ENCODE measurements around the gene KCNMB1.
"Not testable (repeated sequence)": the region's sequence is repeated elsewhere in the genome, so short reads cannot be mapped to it uniquely, and the experiment has no call there.

Gene KCNMB1

GRCh38 chr5:170376526-170376925 lies 12.6 kb downstream of the KCNMB1 start:
- not testable (repeated sequence) for DNase-seq; H3K36me3 Mint-ChIP-seq (ENCODE audit: low read depth); H3K9me3 Mint-ChIP-seq; H3K4me1 Mint-ChIP-seq (ENCODE audit: low read depth); H3K27ac Mint-ChIP-seq; H3K4me3 Mint-ChIP-seq; H3K27me3 Mint-ChIP-seq

- no peaks in the 10 kb centered on the region for H3K9me3 Mint-ChIP-seq
- no peak overlapping the region for H3K4me3 Mint-ChIP-seq
- H3K27ac Mint-ChIP-seq, result no peak overlapping the region
- H3K27me3 Mint-ChIP-seq, result peaks cover 5% of the 10 kb centered on the region
- no peak for DNase-seq
- H3K4me1 Mint-ChIP-seq (ENCODE audit: low read depth), result no peaks in the 10 kb centered on the region
- H3K36me3 Mint-ChIP-seq (ENCODE audit: low read depth), result no peaks in the 10 kb centered on the region
Observed at GRCh38 chr5:170375283-170375682, 13.9 kb downstream of the KCNMB1 start.

DNA sequence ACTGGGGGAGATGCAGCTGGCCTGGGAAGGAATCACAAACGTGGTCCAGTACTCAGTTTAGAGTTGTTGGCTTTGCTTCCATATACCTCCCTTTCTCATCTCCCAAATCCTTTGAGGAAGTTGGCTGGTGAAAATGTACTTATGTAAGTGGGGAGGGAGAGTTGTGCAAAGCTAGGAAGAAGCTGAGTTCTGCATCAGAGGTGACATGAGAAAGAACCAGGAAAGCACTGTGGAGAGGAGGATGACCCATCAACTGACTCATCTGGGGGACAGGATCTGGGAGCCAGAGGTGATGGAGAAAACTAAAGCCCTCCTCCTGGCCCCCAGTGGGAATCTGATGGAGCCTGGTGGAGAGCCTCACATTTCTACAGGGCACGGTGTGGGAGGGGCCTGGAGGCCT lies 16.2 kb downstream of the KCNMB1 start:
- no peak overlapping the region for H3K27ac Mint-ChIP-seq
- H3K27me3 Mint-ChIP-seq, result no peaks in the 10 kb centered on the region
- no peaks in the 10 kb centered on the region for H3K36me3 Mint-ChIP-seq (ENCODE audit: low read depth)
- DNase-seq, result no peak
- no peaks in the 10 kb centered on the region for H3K4me1 Mint-ChIP-seq (ENCODE audit: low read depth)
- H3K4me3 Mint-ChIP-seq, result no peak overlapping the region
- H3K9me3 Mint-ChIP-seq, result no peaks in the 10 kb centered on the region

DNA sequence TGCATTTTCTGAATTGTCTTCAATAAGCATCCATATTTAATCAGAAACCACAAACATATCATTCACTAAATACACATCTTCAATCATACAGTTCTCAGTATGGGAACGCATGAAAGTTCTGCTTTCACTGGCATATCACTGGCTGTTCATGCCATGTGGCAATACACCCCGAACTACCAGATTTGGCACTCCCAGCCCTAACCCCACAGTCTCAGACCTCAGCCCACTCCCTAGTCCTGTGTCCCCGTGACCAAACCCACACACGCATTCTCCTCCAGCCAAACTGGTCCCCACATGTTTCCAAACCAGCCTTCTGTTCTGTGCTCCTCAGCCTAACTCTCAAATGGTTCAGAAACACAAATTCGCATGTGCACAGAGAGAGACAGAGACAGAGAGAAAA lies 20.6 kb downstream of the KCNMB1 start:
- no peaks in the 10 kb centered on the region for H3K36me3 Mint-ChIP-seq (ENCODE audit: low read depth)
- no peak overlapping the region for H3K4me3 Mint-ChIP-seq
- H3K4me1 Mint-ChIP-seq (ENCODE audit: low read depth), result no peaks in the 10 kb centered on the region
- no peaks in the 10 kb centered on the region for H3K27me3 Mint-ChIP-seq
- no peak for DNase-seq
- H3K9me3 Mint-ChIP-seq, result no peaks in the 10 kb centered on the region
- H3K27ac Mint-ChIP-seq, result no peak overlapping the region

DNA sequence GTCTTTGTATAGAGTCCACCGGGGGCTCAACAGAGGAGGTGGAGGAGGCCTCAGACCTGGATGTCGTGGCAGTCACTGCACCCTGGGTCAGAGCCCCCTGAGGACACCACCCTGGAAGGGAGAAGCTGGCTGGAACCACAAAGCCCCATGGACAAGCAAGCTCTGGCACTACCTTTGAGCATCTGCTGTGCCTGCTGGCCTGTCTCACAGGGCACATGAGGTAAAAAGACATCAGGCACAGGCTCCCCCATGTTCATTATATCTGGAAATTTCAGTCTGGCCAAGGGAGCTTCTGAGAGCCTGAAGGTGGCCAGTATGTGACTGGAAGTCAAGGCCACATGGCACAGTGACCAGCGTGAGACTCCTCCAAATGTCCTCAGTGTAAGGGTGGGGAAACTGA lies 22.9 kb downstream of the KCNMB1 start:
- Mint-ChIP-seq H3K27ac (no peak overlapping the region), H3K4me1 (ENCODE audit: low read depth) (no peaks in the 10 kb centered on the region), H3K36me3 (ENCODE audit: low read depth) (no peaks in the 10 kb centered on the region), H3K9me3 (no peaks in the 10 kb centered on the region), H3K4me3 (no peak overlapping the region), H3K27me3 (no peaks in the 10 kb centered on the region)
- no peak for DNase-seq

DNA sequence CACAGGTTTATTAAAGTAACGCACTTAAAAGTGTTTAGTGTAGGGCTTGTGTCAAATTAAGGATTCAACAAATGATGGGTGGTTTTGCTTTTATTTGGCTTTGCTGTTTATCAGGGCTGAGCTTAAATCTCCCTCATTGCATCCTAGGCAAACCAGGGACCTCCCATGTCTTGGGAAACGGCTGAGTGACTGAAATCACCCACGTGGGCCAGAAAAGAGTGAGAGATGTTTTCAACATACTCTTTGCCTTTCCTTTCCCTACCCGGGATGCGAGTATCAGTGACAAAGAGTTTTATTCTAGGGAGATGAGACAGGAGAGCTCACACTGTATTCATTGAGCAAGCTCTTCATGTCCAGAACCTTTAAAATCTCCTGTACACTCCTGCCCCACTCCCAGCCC lies 23.3 kb downstream of the KCNMB1 start:
- Mint-ChIP-seq H3K27me3 (no peaks in the 10 kb centered on the region), H3K4me3 (no peak overlapping the region), H3K4me1 (ENCODE audit: low read depth) (no peaks in the 10 kb centered on the region), H3K27ac (no peak overlapping the region), H3K9me3 (no peaks in the 10 kb centered on the region), H3K36me3 (ENCODE audit: low read depth) (no peaks in the 10 kb centered on the region)
- no peak for DNase-seq

DNA sequence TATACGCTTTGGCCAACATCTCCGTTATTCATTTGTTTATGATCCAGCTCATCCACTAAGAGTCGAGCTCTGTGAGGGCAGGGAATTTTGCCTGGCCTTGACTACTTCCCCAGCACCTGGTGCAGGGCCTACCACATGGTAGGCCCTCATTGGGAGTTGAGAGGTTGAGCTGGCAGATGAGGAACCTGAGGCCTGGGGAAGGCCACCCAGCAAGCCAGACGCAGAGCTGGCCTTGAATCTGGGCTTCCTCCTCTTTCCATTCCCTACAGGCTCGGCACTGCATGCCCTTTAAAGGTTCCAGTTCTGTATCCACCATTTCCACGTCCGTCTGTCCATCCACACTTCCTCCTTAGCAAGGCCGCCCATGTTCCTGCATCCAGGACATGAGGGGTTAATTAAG lies 24.2 kb downstream of the KCNMB1 start:
- H3K4me1 Mint-ChIP-seq (ENCODE audit: low read depth), result no peaks in the 10 kb centered on the region
- no peaks in the 10 kb centered on the region for H3K27me3 Mint-ChIP-seq
- H3K4me3 Mint-ChIP-seq, result no peak overlapping the region
- no peak overlapping the region for H3K27ac Mint-ChIP-seq
- H3K36me3 Mint-ChIP-seq (ENCODE audit: low read depth), result no peaks in the 10 kb centered on the region
- DNase-seq, result no peak
- H3K9me3 Mint-ChIP-seq, result no peaks in the 10 kb centered on the region

- DNase-seq, result no peak
- H3K27me3 Mint-ChIP-seq, result no peaks in the 10 kb centered on the region
- no peaks in the 10 kb centered on the region for H3K4me1 Mint-ChIP-seq (ENCODE audit: low read depth)
- no peaks in the 10 kb centered on the region for H3K9me3 Mint-ChIP-seq
- H3K4me3 Mint-ChIP-seq, result no peak overlapping the region
- no peak overlapping the region for H3K27ac Mint-ChIP-seq
- H3K36me3 Mint-ChIP-seq (ENCODE audit: low read depth), result no peaks in the 10 kb centered on the region
Observed at GRCh38 chr5:170363671-170364070, 25.5 kb downstream of the KCNMB1 start.

- H3K27ac Mint-ChIP-seq, result no peak overlapping the region
- H3K36me3 Mint-ChIP-seq (ENCODE audit: low read depth), result no peaks in the 10 kb centered on the region
- no peaks in the 10 kb centered on the region for H3K27me3 Mint-ChIP-seq
- no peaks in the 10 kb centered on the region for H3K9me3 Mint-ChIP-seq
- no peaks in the 10 kb centered on the region for H3K4me1 Mint-ChIP-seq (ENCODE audit: low read depth)
- no peak overlapping the region for H3K4me3 Mint-ChIP-seq
- no peak for DNase-seq
Observed at GRCh38 chr5:170362656-170363055, 26.5 kb downstream of the KCNMB1 start.

GRCh38 chr5:170362102-170362501 lies 27.1 kb downstream of the KCNMB1 start:
- no peak overlapping the region for H3K27ac Mint-ChIP-seq
- no peak overlapping the region for H3K4me3 Mint-ChIP-seq
- no peaks in the 10 kb centered on the region for H3K4me1 Mint-ChIP-seq (ENCODE audit: low read depth)
- no peaks in the 10 kb centered on the region for H3K27me3 Mint-ChIP-seq
- DNase-seq, result no peak
- no peaks in the 10 kb centered on the region for H3K36me3 Mint-ChIP-seq (ENCODE audit: low read depth)
- no peaks in the 10 kb centered on the region for H3K9me3 Mint-ChIP-seq

DNA sequence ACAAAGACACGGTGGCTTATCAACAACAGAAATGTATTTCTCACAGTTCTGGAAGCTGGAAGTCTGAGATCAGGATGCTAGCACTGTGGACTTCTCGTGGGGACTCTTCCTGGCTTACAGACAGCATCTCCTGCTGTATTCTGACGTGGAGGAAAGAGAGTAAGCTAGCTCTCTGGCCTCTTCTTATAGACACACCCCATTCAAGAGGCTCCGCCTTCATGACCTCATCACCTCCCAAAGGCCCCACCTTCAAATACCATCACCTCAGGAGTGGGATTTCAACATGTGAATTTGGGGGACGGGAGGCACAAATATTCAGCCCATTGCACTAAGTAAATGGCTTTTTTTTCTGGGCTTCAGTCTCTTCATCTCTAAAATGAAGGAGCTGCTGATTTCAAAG lies 27.6 kb downstream of the KCNMB1 start:
- H3K9me3 Mint-ChIP-seq, result no peaks in the 10 kb centered on the region
- H3K4me1 Mint-ChIP-seq (ENCODE audit: low read depth), result no peaks in the 10 kb centered on the region
- H3K27me3 Mint-ChIP-seq, result no peaks in the 10 kb centered on the region
- H3K27ac Mint-ChIP-seq, result no peak overlapping the region
- H3K36me3 Mint-ChIP-seq (ENCODE audit: low read depth), result no peaks in the 10 kb centered on the region
- no peak overlapping the region for H3K4me3 Mint-ChIP-seq
- no peak for DNase-seq

- Mint-ChIP-seq H3K4me1 (ENCODE audit: low read depth) (no peaks in the 10 kb centered on the region), H3K9me3 (no peaks in the 10 kb centered on the region), H3K27me3 (no peaks in the 10 kb centered on the region), H3K36me3 (ENCODE audit: low read depth) (no peaks in the 10 kb centered on the region), H3K27ac (no peak overlapping the region), H3K4me3 (no peak overlapping the region)
- no peak for DNase-seq
Observed at GRCh38 chr5:170361116-170361515, 28.1 kb downstream of the KCNMB1 start.

GRCh38 chr5:170360709-170361108 lies 28.5 kb downstream of the KCNMB1 start:
- Mint-ChIP-seq H3K27me3 (no peaks in the 10 kb centered on the region), H3K27ac (no peak overlapping the region), H3K9me3 (no peaks in the 10 kb centered on the region), H3K36me3 (ENCODE audit: low read depth) (no peaks in the 10 kb centered on the region), H3K4me1 (ENCODE audit: low read depth) (no peaks in the 10 kb centered on the region), H3K4me3 (no peak overlapping the region)
- DNase-seq, result no peak

GRCh38 chr5:170357955-170358444 lies 31.2 kb downstream of the KCNMB1 start:
- Mint-ChIP-seq H3K36me3 (ENCODE audit: low read depth) (no peaks in the 10 kb centered on the region), H3K4me1 (ENCODE audit: low read depth) (peaks cover 4% of the 10 kb centered on the region), H3K9me3 (no peaks in the 10 kb centered on the region), H3K27me3 (peaks cover 16% of the 10 kb centered on the region), H3K27ac (no peak overlapping the region), H3K4me3 (no peak overlapping the region)
- DNase-seq, result no peak

DNA sequence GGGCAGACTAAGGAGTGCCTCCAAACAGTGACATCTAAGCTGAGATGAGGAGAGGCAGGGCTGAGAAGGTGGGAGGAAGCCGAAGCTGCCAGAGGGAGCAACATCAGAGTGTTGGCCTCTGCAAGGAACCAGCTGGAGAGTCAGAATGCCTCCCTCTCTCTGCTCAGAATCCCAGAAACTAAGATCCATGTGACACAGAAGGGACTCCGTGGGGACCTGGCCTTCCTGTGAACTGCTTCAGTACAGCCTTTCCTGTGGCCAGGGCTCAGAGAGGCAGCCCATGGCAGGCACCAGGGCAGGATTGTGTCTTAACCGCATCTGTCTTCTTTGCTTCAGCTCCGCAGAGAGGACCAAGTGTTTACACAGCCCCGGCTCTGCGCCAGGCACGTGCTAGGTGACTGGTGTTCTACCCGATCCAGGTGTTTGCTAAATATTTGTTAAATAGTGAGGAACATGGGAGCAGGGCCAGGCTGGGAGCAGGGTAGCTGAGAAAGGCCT lies 33.5 kb downstream of the KCNMB1 start:
- no peak overlapping the region for H3K4me3 Mint-ChIP-seq
- H3K4me1 Mint-ChIP-seq (ENCODE audit: low read depth), result peaks cover 4% of the 10 kb centered on the region
- no peak overlapping the region for H3K27ac Mint-ChIP-seq
- H3K27me3 Mint-ChIP-seq, result peaks cover 23% of the 10 kb centered on the region
- H3K9me3 Mint-ChIP-seq, result no peaks in the 10 kb centered on the region
- DNase-seq, result no peak
- no peaks in the 10 kb centered on the region for H3K36me3 Mint-ChIP-seq (ENCODE audit: low read depth)

DNA sequence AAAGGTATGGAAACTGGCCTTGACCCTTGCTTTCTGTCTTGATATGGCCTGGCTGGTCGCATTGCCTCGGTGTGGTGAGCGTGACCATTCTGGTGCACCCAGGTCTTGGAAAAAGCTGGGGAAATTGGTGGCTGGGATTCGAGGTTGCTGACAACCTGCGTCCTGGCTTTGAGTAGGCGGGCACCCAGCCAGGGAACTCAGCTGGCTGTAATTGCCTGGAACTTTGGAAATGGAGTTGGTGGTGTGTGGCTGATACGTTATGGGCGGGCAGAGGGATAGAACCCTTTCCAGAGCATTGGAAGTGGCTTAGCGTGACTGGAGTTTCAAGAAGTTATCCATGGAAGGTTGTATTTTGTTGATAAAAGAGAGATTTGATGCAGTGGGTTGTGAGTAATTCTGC lies 35.2 kb downstream of the KCNMB1 start:
- no peak for DNase-seq
- Mint-ChIP-seq H3K4me1 (ENCODE audit: low read depth) (peaks cover 4% of the 10 kb centered on the region), H3K9me3 (no peaks in the 10 kb centered on the region), H3K27ac (no peak overlapping the region), H3K4me3 (no peak overlapping the region), H3K36me3 (ENCODE audit: low read depth) (no peaks in the 10 kb centered on the region), H3K27me3 (peaks cover 23% of the 10 kb centered on the region)

Measured in activated T-cell treated with anti-CD3 and anti-CD28 coated beads, Interleukin-2, amount 50 U/mL, for 24 hours (primary cell).